GM18873 (cell line): ENCODE results near the gene NYAP2.
A peak's percentile ranks its signal among the peaks of the same experiment; 100 is the strongest.

ENCODE experiments used
- ATAC-seq: cut with Tn5 transposase; IDR thresholded peaks from one replicate; pipeline ENCODE4 v1.9.1; 2021; ENCODE audit warnings: mild to moderate bottlenecking, moderate library complexity, moderate number of reproducible peaks; ENCODE audit not compliant: unreplicated experiment, low FRiP score

NYAP2 gene

GRCh38 chr2:225425284-225425683, 25.8 kb downstream of the NYAP2 start:
- ATAC-seq = no peak

GRCh38 chr2:225428360-225428759, 28.9 kb downstream of the NYAP2 start:
- ATAC-seq = no peak

GRCh38 chr2:225429717-225430116, 30.2 kb downstream of the NYAP2 start:
- no peak for ATAC-seq

GRCh38 chr2:225431105-225431863, 31.8 kb downstream of the NYAP2 start:
- no peak for ATAC-seq

GRCh38 chr2:225434014-225434413, 34.5 kb downstream of the NYAP2 start:
- no peak for ATAC-seq

GRCh38 chr2:225437319-225437718, 37.8 kb downstream of the NYAP2 start:
- no peak for ATAC-seq

GRCh38 chr2:225438248-225438647, 38.7 kb downstream of the NYAP2 start:
- no peak for ATAC-seq

GRCh38 chr2:225452677-225453076, 53.2 kb downstream of the NYAP2 start:
- no peak for ATAC-seq

GRCh38 chr2:225454412-225454811, 54.9 kb downstream of the NYAP2 start:
- no peak for ATAC-seq

GRCh38 chr2:225456619-225457260, 57.2 kb downstream of the NYAP2 start:
- no peak for ATAC-seq

GRCh38 chr2:225457482-225457881, 58.0 kb downstream of the NYAP2 start:
- no peak for ATAC-seq

- no peak for ATAC-seq
Measured at GRCh38 chr2:225458431-225459117, 59.1 kb downstream of the NYAP2 start.

GRCh38 chr2:225462417-225462816, 62.9 kb downstream of the NYAP2 start:
- no peak for ATAC-seq

GRCh38 chr2:225462945-225463344, 63.4 kb downstream of the NYAP2 start:
- no peak for ATAC-seq

- ATAC-seq = no peak
Measured at GRCh38 chr2:225463449-225463848, 63.9 kb downstream of the NYAP2 start.

GRCh38 chr2:225464346-225465025, 65.0 kb downstream of the NYAP2 start:
- peak; percentile 82 for ATAC-seq

- no peak for ATAC-seq
Measured at GRCh38 chr2:225465827-225466226, 66.3 kb downstream of the NYAP2 start.

GRCh38 chr2:225466891-225467604, 67.5 kb downstream of the NYAP2 start:
- no peak for ATAC-seq

GRCh38 chr2:225468131-225468530, 68.6 kb downstream of the NYAP2 start:
- no peak for ATAC-seq

- ATAC-seq = no peak
Measured at GRCh38 chr2:225471039-225471438, 71.5 kb downstream of the NYAP2 start.
